ENCODE data around the gene CSTB.

Gene CSTB

GRCh38 chr21:43818685-43819084 lies 42.6 kb upstream of the CSTB start:
- no peak overlapping the region for H3K4me3 ChIP-seq (ENCODE audit: low read length)
- DNase-seq (ENCODE audit: low read depth) = no peak
- TF ChIP-seq CTCF (conservative IDR thresholded peaks at IDR 0.05; ENCODE audit: low read depth, low read length) = no peak

- no peak overlapping the region for H3K4me3 ChIP-seq (ENCODE audit: low read length)
- no peak for DNase-seq (ENCODE audit: low read depth)
- no peak for TF ChIP-seq CTCF (conservative IDR thresholded peaks at IDR 0.05; ENCODE audit: low read depth, low read length)
Observed at GRCh38 chr21:43817157-43818086, 41.3 kb upstream of the CSTB start.

DNA sequence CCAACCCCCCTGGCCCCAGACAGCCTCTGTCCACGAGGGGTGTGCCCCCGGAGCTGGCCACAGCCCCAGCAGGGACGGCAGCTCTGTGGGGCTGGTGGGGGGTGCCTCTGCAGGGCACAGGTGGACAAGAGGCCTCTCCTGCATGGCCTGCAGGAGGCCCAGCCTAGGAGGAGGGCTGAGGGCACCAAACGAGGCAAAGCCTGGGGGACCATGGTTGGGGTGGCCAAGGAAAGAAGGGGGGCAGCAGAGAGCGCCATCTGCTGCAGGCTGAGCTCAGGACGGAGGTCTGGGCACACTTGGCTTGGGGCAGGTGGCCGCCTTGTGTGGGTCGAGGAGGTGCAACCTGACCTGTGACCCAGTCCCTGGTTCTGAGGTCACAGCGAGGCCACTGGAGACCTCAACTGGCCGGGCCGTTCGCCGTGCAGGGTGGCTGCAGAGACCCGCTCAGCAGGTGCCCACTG lies 40.5 kb upstream of the CSTB start:
- no peak overlapping the region for H3K4me3 ChIP-seq (ENCODE audit: low read length)
- DNase-seq (ENCODE audit: low read depth) = no peak
- peak; percentile 14 for TF ChIP-seq CTCF (conservative IDR thresholded peaks at IDR 0.05; ENCODE audit: low read depth, low read length)

DNA sequence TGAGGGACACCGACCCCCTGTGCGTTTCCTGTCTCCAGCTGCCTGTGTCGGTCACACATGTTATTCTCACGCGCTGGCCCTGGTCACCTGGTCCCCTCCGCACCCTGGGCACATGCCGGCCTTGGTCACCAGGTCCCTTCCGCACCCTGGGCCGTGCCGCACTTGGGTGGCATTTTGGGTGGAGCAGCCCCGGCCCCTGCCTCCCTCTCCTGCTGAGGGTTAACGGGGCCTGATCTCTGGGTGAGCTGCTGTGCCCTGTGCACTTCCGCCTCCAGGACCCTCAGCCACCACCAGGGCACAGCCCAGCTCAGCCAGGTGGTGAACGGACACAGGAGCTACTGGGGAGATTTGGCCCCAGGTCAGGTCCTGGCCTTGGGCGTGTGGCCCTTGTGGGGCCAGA lies 39.9 kb upstream of the CSTB start:
- DNase-seq (ENCODE audit: low read depth) = no peak
- H3K4me3 ChIP-seq (ENCODE audit: low read length) = no peak overlapping the region
- TF ChIP-seq CTCF (conservative IDR thresholded peaks at IDR 0.05; ENCODE audit: low read depth, low read length) = no peak

- no peak for TF ChIP-seq CTCF (conservative IDR thresholded peaks at IDR 0.05; ENCODE audit: low read depth, low read length)
- no peak for DNase-seq (ENCODE audit: low read depth)
- no peak overlapping the region for H3K4me3 ChIP-seq (ENCODE audit: low read length)
Observed at GRCh38 chr21:43815107-43815613, 39.1 kb upstream of the CSTB start.

DNA sequence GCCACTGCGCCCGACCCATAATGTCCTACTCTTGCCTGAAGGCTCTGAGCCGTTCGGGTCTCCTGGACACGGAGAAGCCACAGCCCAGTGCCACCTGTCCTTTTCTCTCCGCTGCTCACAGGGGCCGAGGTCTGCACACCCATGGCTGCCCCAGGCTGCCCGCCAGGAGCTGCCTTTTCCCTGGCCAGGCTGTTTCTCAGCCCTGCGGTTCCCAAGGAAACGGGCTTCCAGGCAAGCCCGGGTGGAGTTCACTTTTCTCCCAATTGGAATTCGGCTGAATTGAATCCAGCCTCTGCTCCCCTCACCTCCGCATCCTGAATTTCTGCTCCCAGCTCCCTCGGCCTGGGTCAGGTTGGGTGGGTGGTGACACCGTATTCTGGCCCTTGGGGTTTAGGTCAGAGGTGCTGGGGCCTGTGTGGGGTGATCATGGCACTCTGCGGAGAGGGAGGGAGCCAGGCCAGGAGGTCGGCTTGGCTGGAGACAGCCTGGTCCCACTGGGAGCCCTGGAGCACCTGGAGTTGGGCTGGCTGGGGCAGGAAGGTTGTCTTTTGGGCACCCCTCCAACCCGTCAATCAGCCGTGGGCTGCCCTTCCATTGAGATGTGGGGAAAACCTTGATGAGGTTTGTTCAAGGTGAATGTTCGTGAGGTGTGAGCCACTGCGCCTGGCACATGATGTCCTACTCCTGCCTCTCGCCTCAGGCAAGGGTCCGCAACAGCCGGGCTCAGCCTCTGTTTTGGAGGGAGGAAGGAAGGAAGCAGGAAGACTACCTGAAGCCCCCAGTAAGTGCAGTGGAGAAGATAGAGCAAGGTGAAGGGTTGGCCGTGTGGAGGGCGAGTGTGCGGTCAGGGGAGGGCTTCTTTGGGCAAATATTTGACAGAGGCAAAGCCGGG lies 38.4 kb upstream of the CSTB start:
- H3K4me3 ChIP-seq (ENCODE audit: low read length) = no peak overlapping the region
- TF ChIP-seq CTCF (conservative IDR thresholded peaks at IDR 0.05; ENCODE audit: low read depth, low read length) = no peak
- no peak for DNase-seq (ENCODE audit: low read depth)

All from retinal pigment epithelial cell (primary cell).